HG03108 (cell line): ENCODE measurements around the gene OR52D1.

Experiments used
- ATAC-seq: cut with Tn5 transposase; IDR thresholded peaks from one replicate; pipeline ENCODE4 v1.9.1; 2021; ENCODE audit warnings: moderate library complexity; ENCODE audit not compliant: unreplicated experiment

OR52D1 gene

DNA sequence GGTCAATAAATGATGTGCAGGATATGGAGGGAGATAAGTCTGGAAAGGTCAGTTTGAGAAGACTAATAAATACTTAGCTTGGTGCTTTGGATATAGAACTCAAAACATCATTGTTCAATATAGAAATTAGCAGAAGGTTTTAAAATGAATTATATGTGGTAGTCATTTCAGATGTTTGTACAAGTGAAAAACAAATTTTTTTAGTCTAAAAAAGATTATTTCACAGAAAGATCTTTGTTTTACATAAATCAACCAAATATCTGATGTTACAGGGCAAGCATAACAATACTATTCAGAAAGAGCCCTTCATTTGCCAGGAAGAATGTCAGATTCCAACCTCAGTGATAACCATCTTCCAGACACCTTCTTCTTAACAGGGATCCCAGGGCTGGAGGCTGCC is at the start of gene OR52D1:
Gene OR52D1, plus strand, starts transcription at position 301 of the 400 bp plus-strand sequence. Its CDS starts 22 bp downstream, at position 323.
- no peak for ATAC-seq

DNA sequence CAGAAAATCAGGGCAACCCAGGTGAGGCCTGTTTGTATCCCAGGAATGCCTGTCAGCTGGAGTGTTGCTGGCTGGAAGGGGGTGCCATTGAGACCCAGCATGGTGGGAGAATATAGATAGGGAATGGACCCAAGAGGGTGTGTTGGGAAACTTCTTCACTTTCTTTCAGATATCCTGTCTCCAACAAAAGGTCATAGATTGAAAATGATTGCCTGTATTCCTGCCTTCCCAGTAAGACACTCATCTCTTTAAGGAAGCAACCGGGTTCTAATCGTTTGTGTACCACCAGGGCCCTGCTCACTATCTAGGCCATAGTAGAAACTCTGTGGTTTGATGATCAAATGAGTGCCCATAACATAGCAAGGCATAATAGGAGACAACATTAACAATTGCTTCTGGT is 47.1 kb upstream of the OR52D1 start, which contains the start of gene OR51I1:
Gene OR51I1, minus strand, starts transcription at position 101 of the 400 bp plus-strand sequence. Its CDS starts 0 bp downstream, at position 101.
- ATAC-seq = no peak

- ATAC-seq = no peak
Measured at GRCh38 chr11:5443835-5444393, 44.6 kb upstream of the OR52D1 start.

DNA sequence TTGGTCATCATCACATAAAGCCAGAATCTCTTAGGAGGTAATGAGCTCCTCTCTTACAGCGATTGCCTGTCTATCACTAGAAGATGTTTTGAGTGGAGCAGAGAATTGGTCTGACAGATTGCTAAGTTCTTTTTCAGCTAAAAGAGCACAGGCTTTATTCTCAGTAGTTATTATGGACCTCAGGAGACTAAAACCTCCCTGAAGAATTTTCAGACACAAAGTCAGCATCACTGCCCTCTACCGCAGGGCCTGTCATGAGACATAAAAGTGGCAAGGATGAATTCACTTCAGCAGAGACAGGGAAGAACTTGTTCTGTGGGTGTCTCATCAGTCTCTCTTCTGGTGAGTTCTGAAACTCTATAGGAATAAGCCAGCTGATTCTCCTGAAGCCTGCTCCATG is 39.5 kb upstream of the OR52D1 start, which contains the start of gene OR51I2:
Gene OR51I2, plus strand, starts transcription at position 301 of the 400 bp plus-strand sequence. CDS start 4,166 bp downstream, outside the sequence.
- no peak for ATAC-seq

DNA sequence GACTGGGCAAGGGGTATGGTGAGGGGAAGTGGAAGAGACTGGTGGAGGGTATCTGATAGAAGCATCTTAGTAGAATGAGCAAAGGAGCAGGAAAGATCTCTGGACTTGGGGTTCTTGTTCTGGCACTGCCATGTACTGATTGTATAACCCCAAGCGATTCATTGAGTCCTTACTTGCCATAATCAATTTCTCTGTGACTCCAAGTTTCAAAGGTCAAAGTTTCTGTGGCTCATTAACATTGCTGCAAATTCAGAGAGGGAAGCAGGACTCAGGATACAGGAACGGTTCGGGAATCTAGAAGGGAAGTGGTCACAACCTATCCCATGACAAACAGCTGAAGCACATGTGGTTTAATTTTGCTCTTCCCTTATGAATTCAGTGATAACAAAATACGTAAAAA is 39.1 kb upstream of the OR52D1 start:
- ATAC-seq = no peak

GRCh38 chr11:5460983-5461621 is 27.4 kb upstream of the OR52D1 start:
- ATAC-seq = no peak

DNA sequence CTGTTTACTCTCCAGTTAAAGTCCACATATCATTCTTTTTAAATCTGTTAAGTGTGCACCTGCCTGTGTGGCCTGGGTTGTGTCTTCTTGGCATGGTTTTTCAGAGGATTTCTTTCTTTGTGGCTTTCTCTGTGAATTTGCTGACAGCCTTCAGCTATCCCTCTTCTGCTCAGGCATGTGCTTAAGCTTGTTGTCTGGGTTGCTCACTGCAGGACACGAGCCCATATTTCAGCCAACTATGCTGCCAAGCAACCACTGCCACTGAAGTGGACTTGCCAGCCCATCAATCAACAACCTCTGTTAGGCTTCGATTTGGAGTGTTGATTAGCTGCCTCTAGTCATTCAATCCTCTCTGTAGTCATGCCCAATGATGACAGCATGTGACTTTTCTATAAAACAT is 21.0 kb upstream of the OR52D1 start:
- no peak for ATAC-seq

- ATAC-seq = no peak
Measured at GRCh38 chr11:5473921-5474320, 14.6 kb upstream of the OR52D1 start.

- ATAC-seq = peak; percentile 63
Measured at GRCh38 chr11:5476186-5476819, 12.2 kb upstream of the OR52D1 start.

DNA sequence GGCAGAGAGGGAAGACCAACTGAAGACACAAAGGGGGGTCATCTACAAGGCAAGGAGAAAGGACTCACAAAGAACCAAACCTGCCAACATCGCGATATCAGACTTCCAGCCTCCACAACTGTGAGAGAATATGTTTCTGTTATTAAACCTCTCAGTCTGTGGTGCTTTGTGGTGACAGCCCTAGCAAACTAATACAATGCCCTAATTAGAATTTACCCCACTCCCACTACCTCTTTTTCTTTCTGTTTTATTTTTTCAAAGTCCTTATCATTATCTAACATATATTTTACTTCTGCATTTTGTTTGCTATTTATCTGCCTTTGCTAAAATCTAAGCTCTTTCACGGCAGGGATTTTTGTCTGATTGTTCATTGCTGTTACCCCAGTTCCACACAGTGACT is 2.5 kb upstream of the OR52D1 start:
- no peak for ATAC-seq

GRCh38 chr11:5486421-5486820 is 2.1 kb upstream of the OR52D1 start:
- ATAC-seq = no peak

DNA sequence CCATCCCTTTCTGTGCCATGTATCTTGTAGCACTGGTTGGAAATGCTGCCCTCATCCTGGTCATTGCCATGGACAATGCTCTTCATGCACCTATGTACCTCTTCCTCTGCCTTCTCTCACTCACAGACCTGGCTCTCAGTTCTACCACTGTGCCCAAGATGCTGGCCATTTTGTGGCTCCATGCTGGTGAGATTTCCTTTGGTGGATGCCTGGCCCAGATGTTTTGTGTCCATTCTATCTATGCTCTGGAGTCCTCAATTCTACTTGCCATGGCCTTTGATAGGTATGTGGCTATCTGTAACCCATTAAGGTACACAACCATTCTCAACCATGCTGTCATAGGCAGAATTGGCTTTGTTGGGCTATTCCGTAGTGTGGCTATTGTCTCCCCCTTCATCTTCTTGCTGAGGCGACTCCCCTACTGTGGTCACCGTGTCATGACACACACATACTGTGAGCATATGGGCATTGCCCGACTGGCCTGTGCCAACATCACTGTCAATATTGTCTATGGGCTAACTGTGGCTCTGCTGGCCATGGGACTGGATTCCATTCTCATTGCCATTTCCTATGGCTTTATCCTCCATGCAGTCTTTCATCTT is 414 bp downstream of the OR52D1 start:
- ATAC-seq = no peak

DNA sequence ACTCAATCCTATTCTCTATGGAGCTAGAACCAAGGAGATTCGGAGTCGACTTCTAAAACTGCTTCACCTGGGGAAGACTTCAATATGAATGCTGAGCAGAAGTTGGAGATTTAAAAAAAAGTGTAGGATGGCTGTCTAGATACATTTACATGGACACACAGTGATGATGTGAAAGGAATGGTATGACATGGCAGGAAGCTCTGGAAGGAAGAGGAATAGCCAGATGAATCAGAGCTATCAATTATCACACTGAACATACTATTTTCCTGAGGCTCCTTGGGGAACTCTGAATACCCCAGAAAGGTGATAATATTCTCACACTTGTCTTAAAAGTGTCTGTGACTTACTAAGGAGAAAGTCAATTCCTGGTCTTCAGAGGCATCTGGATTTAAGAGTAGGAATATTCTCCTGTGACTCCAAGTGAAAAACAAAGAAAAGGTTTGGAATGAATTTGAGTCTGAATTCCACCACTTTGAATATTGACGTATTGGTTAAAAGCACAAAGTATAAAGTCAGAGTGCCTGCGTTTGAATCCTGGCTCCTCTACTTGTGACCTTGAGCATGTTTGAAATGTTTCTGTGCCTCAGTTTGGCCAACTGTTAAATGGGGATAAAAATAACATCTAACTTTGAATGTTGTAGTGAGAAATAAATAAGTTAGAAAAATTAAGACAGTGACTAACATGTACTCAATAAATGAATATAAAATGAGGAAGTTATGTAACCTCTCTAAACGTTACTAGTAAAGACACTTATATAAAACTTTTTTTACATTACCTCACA is 1.3 kb downstream of the OR52D1 start:
- ATAC-seq = no peak

- ATAC-seq = no peak
Measured at GRCh38 chr11:5499671-5500070, 11.2 kb downstream of the OR52D1 start.

DNA sequence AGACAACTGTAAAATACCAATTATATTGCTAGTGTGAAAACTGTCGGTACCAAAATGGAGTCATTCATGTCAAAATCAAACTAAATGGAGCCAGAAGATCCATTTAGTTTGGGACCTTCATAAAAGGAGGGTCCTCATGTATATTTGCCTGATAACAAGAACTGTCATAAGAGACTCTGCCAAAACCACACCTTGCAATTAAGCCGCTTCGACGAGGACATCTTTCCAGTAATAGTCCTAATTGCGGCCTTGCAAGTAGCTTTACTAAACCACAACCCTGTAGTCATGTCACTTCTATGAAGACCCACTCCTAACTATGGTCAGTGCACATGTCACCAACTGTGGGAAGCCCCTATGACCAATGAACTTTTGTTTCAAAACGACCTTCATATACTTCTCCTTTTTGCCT is 11.9 kb downstream of the OR52D1 start:
- no peak for ATAC-seq

GRCh38 chr11:5504403-5504921 is 16.0 kb downstream of the OR52D1 start:
- no peak for ATAC-seq

DNA sequence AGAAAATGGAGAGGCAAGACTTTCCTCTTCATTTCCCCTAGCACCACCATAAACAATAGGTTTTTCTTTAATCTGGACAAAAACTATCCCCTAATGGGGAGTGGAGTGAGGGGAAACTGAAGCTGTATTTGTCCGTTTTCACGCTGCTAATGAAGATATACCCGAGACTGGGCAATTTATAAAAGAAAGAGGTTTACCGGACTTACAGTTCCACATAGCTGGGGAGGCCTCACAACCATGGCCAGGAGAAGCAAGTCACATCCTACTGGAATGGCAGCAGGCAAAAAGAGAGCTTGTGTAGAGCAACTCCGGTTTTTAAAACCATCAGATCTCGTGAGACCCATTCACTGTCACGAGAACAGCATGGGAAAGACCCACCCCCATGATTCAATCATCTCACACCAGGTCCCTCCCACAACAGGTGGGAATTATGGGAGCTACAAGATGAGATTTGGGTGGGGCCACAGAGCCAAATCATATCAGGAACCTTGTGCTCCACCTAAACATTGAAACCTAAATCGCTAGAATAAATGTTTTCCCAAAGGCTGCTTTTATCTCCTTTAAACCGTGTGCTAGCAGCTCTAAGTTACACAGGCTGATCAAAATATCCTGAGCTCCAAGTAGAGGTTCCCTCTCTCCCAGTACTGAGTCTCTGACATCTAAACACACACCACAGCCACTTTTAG is 17.0 kb downstream of the OR52D1 start:
- ATAC-seq = no peak

GRCh38 chr11:5507177-5507932 is 18.9 kb downstream of the OR52D1 start:
- no peak for ATAC-seq

- no peak for ATAC-seq
Measured at GRCh38 chr11:5507933-5508305, 19.4 kb downstream of the OR52D1 start.

- no peak for ATAC-seq
Measured at GRCh38 chr11:5508605-5509004, 20.1 kb downstream of the OR52D1 start.
